ENCODE data around the gene MYH11.

DNA sequence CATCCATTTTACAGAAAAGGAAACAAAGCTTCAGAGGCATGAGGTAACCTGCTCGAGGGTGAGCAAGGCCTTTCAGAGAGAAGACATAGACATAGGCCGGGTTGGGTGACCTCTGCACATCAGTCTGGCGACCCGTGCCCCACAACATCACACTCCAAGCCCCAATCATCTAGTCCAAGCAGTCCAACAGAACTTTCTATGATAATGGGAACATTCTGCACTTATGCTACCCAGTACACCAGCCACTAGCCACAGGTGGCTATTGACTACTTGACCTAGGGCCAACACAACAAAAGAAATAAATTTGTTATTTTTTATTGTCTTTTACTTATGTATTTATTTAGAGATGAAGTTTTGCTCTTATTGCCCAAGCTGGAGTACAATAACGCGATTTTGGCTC, 20.8 kb downstream of the MYH11 start:
- TF ChIP-seq POLR2A (IDR thresholded peaks at IDR 0.05) = no peak
- TF ChIP-seq, protein P1, sequence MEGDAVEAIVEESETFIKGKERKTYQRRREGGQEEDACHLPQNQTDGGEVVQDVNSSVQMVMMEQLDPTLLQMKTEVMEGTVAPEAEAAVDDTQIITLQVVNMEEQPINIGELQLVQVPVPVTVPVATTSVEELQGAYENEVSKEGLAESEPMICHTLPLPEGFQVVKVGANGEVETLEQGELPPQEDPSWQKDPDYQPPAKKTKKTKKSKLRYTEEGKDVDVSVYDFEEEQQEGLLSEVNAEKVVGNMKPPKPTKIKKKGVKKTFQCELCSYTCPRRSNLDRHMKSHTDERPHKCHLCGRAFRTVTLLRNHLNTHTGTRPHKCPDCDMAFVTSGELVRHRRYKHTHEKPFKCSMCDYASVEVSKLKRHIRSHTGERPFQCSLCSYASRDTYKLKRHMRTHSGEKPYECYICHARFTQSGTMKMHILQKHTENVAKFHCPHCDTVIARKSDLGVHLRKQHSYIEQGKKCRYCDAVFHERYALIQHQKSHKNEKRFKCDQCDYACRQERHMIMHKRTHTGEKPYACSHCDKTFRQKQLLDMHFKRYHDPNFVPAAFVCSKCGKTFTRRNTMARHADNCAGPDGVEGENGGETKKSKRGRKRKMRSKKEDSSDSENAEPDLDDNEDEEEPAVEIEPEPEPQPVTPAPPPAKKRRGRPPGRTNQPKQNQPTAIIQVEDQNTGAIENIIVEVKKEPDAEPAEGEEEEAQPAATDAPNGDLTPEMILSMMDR (IDR thresholded peaks at IDR 0.05) = no peak
- TF ChIP-seq POLR2AphosphoS5 (IDR thresholded peaks at IDR 0.05) = no peak

Data from breast epithelium (tissue), 3 donors.